GM21723 (cell line): Measurements from ENCODE around the gene FRA10AC1.

Experiments
- ATAC-seq: cut with Tn5 transposase; IDR thresholded peaks from one replicate; pipeline ENCODE4 v1.9.1; 2021; ENCODE audit warnings: mild to moderate bottlenecking, moderate library complexity; ENCODE audit not compliant: unreplicated experiment

The FRA10AC1 gene

GRCh38 chr10:93630625-93631557 lies 71.5 kb downstream of the FRA10AC1 start:
- ATAC-seq = no peak

- no peak for ATAC-seq
Measured at GRCh38 chr10:93629647-93630305, 72.6 kb downstream of the FRA10AC1 start.

GRCh38 chr10:93628858-93629257 lies 73.5 kb downstream of the FRA10AC1 start:
- ATAC-seq = no peak

- peak; percentile 56 for ATAC-seq
Measured at GRCh38 chr10:93622942-93623341, 79.5 kb downstream of the FRA10AC1 start.

DNA sequence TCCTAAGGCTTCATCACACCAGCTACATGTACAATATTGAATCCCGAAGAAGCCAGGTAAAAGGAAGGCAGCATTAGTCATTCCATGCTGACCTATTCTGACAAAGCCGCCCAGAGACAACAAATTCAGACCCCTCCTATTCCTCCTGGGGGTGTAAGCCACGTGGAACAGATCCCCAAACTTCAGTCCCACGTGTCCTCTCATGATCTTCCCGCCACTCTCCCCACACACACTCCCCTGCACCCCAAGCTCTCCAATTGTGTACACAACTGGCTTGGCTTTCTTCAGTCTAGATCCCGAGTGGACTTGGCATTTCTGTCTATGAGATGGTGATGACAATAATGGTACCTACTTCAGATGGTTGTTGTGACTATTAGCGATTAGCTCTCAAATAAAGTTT lies 81.5 kb downstream of the FRA10AC1 start:
- no peak for ATAC-seq
